GM21737 (cell line): ENCODE measurements around the gene SLC6A7.
"Not testable (repeated sequence)": the region's sequence is repeated elsewhere in the genome, so short reads cannot be mapped to it uniquely, and the experiment has no call there.

Experiments
- ATAC-seq: cut with Tn5 transposase; IDR thresholded peaks from one replicate; pipeline ENCODE4 v1.9.1; 2021; ENCODE audit warnings: mild to moderate bottlenecking, moderate library complexity; ENCODE audit not compliant: unreplicated experiment

The SLC6A7 gene

DNA sequence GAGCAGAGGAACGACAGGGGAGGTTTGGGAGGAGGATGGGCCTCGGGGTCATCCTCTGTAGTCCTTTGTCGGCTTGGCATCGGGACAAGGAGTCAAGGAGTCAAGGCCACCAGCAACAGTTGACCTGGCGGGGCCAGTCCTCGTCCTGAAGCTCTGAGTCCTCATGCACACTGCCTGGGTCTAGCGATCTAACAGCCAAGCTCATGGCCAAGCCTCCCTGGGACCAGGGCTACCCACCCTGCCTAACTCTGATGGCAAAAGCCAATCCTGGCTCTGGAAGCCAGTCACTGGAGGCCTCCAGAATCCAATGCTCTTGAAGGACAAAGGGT lies 49.9 kb downstream of the SLC6A7 start:
- no peak for ATAC-seq

GRCh38 chr5:150241298-150242160 lies 51.7 kb downstream of the SLC6A7 start:
- ATAC-seq: no peak

DNA sequence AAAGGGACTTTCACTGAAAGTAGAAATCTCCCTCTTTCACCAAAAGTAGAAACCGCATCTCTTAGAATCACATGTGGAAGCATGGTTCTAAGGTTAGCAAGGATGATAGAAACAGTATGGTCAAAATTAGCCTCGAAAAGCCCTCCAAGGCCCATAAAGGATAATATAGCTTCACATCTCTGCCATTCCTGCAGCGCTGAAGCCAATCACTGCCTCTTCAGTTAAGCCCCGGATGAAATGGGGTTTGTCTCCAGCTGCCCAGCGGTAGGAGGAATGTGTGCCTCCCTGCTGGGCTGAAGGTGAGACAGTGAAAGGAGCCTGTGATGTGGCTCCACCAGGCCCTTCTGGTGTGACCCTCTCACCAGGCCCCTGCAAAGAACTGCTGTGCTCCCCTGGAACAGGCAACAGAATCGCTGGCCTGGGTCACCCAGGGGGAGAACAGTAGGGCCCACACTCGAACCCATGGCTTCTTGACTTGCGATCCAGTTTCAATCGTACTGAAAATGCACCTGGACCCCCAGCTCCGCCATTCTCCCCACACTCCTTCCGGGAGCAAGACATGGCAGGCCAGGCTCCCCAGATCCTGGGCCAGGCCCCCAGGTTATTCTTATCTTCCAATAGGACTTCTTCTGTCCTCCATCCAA lies 52.5 kb downstream of the SLC6A7 start:
- no peak for ATAC-seq

- ATAC-seq: no peak
Measured at GRCh38 chr5:150243590-150243989, 53.7 kb downstream of the SLC6A7 start.

DNA sequence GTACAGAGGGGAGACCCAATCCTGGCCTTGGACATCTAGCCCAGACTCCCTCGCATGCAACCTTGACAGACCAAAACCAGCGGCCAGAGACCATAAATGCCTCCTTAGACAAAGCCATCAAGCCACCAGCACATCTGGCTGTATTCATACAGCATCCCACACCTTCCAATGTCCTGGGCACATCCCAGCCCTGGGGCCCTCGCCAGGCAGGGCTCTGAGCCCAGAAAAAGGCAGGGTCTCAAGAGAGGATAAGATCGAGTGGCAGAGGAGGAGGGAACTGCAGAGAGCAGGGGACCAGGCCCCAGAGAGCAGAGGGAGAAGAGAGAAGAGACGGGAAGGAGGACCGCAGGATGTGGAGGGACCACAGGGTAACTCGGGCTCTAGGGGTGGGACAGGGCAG lies 54.3 kb downstream of the SLC6A7 start:
- no peak for ATAC-seq

GRCh38 chr5:150245111-150245789 lies 55.4 kb downstream of the SLC6A7 start:
- ATAC-seq: no peak

GRCh38 chr5:150245808-150246207 lies 55.9 kb downstream of the SLC6A7 start:
- no peak for ATAC-seq

GRCh38 chr5:150246429-150246828 lies 56.6 kb downstream of the SLC6A7 start:
- no peak for ATAC-seq

DNA sequence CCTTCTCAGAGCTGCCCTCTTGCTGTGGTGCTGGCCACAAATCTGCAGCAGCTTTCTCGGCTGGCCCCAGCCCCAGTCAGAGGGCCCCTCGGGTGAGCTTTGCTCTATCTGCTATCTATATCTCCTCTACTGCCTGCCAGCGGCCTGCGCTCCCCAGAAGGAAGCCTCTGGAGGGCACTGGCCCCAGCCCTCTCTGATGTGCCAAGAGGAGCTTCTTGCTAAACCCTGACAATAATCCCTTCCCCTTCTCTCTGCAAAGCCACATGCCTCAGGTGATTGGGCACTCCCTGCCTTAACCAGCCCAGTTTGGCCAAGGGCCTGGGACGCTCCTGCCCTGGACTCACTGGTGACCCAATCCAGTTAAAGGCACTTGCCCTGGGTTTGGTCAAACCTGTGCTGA lies 57.0 kb downstream of the SLC6A7 start:
- ATAC-seq: no peak

GRCh38 chr5:150247726-150248125 lies 57.9 kb downstream of the SLC6A7 start:
- no peak for ATAC-seq

DNA sequence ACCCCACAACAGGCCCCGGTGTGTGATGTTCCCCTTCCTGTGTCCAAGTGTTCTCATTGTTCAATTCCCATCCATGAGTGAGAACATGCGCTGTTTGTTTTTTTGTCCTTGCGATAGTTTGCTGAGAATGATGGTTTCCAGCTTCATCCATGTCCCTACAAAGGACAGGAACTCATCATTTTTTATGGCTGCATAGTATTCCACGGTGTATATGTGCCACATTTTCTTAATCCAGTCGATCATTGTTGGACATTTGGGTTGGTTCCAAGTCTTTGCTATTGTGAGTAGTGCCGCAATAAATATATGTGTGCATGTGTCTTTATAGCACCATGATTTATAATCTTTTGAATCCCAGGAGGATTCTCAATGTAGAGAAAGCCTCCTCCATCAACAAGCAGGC lies 58.6 kb downstream of the SLC6A7 start:
- ATAC-seq: not testable (repeated sequence)

DNA sequence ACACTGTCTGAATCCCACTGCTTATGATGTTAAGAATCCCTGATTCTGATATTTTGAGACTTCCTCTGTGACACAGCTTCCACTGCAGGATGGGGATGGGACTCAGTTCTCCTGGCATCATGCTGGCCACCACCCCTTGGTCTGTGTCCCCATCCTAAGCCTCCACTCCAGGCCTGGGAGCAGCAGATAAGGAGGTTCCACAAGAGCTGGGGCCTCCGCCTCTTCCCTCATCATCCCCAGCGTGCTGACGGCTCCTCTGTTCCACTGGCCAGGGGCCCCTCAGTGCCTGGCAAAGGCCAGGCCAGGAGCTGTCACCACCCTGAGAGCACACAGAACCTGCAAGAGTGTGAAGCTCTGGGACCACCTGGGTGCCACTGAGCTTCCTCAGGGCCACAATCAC lies 59.1 kb downstream of the SLC6A7 start:
- ATAC-seq: no peak

DNA sequence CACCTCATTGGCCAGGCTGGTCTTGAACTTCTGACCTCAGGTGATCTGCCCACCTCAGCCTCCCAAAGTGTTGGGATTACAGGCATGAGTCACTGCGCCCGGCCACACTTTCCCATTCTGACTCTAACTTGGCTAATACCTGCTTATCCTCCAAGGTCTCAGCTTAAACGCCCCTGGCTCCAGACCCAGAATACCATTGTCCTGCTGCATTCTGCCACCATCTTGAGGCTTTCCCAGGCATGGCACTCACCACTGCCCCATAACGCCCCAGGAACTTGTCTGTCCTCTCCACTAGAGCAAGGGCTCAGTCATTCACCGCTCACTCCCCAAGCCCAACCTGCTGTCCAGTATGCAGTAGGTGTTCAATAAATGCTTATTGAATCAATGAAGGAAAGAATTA lies 59.9 kb downstream of the SLC6A7 start:
- ATAC-seq: no peak

- no peak for ATAC-seq
Measured at GRCh38 chr5:150251504-150251903, 61.6 kb downstream of the SLC6A7 start.

- no peak for ATAC-seq
Measured at GRCh38 chr5:150252489-150252888, 62.6 kb downstream of the SLC6A7 start.

DNA sequence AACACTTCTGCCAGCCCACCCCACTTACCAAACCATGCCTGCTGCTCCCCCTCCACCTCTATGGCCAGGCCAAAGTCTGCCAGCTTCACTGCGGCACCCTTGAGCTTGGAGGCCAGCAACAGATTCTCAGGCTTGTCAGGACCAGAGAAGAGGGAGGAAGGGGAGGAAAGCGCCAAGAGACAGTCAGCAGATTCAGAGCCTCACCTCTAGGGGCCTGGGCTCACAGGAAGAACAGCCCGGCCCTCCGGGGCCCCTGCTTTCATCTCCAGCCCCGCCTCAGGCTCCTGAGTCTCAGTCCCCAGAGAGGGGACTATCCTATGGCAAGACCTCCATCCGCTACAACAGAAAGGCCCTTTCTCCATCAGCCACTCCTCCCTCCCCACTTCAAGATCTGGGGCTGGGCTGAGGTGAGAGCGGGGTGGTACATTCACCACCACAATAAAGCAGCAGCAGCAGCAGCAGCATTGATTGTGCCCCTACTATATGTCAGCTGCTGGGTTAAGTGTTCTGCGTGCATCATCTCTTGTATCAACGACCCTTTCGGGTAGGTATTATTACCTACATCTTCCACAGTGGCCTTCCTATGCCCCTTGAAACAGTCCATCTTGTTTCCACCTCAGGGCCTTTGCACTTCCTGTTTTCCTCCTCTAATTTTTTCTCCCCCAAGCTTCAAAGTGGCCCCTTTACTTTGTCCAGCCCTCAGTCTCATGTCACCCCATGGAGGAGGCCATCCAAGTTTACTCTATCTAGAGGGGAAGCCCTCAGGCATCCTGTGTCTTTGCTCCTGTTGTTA lies 63.8 kb downstream of the SLC6A7 start:
- ATAC-seq: no peak

DNA sequence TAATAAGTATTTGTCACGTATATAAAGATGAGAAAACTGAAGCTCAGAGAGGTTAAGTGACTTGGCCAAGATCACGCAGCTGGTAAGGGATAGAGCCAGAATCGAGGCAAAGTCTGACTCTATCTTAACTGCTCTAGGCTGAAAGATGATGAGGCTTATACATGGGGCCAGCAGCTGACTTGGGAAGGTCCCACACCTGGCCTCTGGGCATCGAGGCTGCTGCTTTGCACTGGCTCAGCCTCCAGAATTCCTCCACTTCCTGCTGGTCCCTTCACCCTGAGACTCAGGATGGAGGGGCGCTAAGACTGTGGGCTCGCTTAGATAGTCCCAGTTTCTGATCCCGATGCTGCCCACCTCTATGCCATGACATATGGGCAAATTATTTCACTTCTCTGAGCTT lies 64.5 kb downstream of the SLC6A7 start:
- ATAC-seq: no peak

DNA sequence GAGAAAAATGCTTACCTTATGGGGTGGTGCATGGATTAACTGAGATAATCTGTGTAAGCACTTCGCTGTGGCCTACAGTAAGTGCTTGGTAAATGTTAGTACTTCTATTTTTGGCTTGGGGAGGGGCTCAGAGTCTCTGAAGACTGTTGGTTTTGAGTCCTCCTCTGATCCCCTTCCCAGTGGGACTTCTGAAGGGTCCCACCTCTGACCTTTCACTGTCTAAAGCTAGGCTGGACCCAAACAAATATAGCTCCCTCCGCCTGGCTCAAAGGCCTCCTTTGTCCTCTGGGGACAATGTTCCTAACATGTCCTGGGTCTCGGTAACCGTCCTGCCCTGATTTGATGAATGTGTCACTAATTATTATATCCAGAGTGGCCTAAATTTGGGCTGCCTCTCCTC lies 64.9 kb downstream of the SLC6A7 start:
- no peak for ATAC-seq

- ATAC-seq: no peak
Measured at GRCh38 chr5:150255659-150256409, 66.0 kb downstream of the SLC6A7 start.

- ATAC-seq: no peak
Measured at GRCh38 chr5:150256410-150257064, 66.7 kb downstream of the SLC6A7 start.
